Stimulated activated CD4-positive, alpha-beta T cell treated with anti-CD3 and anti-CD28 coated beads, Interleukin-12 subunit alpha, Interleukin-12 subunit beta, amount 100 ng/mL, for 4 hours (primary cell): ENCODE data around the gene SLC26A1.

Experiments
- DNase-seq: peaks from one replicate; pipeline ENCODE4 v3.0.0-alpha.2; 2020

The SLC26A1 gene

DNA sequence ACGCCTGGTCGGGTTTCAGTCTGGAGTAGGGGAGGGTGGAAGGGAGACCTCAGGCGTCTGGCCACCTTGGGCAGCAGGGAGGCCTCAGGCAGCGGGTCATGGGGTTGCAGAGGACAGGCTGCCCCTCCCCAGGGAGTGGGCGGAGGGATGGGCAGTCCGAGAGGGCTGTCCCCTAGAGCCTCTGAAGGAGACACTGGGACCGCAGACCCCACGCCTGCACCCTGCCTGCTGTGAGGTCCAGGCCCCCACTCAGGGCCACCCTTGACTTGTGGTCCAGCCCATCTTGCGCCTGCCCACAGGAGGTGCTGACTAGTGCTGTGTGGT lies 34.7 kb upstream of the SLC26A1 start:
- no peak for DNase-seq

DNA sequence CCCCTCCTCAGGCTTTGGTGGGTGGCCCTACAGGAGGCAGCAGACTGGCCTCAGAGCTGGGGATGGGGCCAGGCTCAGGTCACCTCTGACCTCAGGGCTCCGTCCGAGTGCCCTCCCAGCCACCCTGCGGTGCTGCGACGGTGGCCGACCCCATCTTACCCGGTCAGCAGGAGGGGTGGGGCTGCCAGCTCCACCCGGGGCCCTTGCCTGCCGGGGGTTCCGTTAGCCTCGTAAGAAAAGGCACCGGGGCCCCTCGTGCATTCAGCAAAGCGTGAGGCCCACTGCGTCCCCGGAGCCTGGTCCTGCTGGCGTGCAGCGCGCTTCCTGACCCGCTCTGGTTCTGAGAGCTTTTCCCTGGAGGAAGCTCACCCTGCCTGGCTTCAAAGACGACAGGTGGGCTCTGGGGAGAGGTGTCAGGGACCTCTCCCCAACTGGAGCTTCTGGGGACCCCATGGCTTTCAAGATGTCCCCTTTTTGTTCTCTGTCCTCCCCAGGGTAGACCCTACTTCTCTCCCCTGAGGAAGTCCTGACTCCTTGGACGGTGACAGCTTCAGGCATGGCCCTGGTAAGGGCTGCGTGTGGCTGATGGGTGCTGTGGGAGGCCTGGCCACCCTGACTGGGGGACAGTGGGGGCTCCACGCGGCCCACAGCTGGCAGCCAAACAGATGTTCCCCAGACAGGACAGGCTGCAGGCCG lies 34.2 kb upstream of the SLC26A1 start:
- DNase-seq: no peak

DNA sequence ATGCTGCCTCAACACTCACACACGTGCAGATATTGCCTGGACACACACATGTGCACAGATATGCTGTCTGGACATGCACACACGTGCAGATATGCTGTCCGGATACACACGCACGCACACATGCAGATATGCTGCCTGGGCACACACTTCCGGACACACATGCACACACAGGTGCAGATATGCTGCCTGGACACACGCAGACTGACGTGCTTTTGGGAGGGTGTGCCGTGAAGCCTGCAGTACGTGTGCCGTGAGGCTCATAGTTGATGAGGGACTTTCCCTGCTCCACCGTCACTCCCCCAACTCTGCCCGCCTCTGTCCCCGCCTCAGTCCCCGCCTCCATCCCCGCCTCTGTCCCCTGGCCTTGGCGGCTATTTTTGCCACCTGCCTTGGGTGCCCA lies 32.9 kb upstream of the SLC26A1 start:
- DNase-seq: peak; percentile 32

DNA sequence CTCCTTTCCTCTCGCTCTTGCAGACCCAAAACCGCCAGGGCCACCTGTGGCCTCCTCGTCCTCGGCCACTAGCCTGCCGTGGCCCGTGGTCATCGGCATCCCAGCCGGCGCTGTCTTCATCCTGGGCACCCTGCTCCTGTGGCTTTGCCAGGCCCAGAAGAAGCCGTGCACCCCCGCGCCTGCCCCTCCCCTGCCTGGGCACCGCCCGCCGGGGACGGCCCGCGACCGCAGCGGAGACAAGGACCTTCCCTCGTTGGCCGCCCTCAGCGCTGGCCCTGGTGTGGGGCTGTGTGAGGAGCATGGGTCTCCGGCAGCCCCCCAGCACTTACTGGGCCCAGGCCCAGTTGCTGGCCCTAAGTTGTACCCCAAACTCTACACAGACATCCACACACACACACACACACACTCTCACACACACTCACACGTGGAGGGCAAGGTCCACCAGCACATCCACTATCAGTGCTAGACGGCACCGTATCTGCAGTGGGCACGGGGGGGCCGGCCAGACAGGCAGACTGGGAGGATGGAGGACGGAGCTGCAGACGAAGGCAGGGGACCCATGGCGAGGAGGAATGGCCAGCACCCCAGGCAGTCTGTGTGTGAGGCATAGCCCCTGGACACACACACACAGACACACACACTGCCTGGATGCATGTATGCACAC lies 31.8 kb upstream of the SLC26A1 start:
- DNase-seq: no peak

DNA sequence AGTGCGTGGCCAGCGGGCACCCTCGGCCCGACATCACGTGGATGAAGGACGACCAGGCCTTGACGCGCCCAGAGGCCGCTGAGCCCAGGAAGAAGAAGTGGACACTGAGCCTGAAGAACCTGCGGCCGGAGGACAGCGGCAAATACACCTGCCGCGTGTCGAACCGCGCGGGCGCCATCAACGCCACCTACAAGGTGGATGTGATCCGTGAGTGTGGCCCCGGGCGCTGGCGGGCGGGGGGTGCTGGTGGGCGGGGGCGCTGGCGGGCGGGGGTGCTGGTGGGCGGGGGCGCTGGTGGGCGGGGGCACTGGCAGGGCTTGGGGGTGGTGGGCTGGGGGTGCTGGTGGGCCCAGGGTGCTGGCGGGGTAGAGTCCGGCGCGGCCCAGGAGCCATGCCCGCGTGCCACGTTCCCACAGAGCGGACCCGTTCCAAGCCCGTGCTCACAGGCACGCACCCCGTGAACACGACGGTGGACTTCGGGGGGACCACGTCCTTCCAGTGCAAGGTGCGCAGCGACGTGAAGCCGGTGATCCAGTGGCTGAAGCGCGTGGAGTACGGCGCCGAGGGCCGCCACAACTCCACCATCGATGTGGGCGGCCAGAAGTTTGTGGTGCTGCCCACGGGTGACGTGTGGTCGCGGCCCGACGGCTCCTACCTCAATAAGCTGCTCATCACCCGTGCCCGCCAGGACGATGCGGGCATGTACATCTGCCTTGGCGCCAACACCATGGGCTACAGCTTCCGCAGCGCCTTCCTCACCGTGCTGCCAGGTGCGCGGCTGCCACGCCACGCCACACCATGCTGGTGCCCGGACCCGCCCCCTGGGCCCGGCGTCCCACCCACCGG lies 30.9 kb upstream of the SLC26A1 start:
- DNase-seq: no peak

DNA sequence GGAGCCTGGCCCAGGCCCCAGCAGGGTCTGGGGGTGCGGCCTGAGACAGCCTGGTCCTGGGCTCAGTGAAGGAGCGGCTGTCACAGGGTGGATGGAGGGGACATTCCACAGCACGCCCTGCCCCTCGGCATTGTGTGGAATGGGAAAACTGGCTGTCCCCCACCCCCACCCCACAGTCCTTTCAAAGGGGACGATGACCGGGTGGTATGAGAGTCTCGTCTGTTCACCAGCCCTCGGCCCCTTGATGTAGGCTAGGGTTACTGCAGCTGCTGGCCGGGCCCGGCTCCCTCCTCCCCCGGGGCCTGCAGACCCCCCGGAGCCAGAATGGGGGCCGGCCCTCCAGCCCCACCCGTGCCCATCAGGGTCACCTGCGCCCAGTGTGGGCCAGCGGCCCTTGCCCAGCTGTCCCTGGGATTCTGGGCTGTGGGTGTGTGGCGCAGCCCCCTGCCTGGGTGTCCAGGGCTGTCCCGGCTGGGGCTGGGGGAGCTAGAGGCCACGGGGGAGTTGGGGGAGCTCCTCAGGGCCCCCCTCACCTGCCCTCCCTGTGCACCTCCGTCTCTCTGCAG lies 30.0 kb upstream of the SLC26A1 start:
- DNase-seq: no peak

DNA sequence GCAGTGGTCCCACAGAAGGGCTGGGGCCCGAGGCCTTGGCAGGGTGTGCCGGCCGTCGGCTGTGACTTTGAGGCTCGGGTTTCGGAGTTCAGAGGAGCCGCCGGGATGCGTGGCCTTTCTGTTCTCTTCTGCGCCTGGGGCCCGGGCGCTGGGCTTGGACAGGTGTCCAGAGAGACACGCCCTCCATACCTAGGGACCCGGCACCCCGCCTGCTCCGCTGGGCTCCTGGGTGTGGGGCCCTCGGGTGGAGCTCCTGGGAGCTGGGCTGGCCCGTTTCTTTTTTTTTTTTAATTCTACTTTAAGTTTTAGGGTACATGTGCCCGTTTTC lies 29.5 kb upstream of the SLC26A1 start:
- no peak for DNase-seq

DNA sequence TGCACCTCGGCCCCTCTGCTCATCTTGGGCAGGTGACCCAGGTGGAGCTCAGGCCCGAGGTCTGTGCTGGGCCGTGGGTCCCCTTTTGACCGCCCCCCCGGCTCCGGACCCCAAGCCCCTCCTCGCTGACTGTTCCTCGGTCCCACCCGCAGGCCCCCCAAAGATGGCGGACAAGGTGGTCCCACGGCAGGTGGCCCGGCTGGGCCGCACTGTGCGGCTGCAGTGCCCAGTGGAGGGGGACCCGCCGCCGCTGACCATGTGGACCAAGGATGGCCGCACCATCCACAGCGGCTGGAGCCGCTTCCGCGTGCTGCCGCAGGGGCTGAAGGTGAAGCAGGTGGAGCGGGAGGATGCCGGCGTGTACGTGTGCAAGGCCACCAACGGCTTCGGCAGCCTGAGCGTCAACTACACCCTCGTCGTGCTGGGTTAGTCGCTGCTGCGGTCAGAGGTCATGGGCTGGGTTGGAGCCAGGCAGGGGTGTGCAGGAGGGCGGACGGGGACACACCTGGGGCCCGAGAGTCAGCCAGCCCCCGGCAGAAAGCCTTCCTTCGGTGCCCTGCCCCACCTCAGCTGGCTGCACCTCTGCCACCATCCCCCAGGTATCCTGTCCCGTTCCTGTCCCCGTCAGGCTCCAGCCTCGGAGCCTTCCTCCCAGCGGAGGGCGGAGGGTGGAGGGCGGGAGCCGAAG lies 29.0 kb upstream of the SLC26A1 start:
- DNase-seq: no peak

DNA sequence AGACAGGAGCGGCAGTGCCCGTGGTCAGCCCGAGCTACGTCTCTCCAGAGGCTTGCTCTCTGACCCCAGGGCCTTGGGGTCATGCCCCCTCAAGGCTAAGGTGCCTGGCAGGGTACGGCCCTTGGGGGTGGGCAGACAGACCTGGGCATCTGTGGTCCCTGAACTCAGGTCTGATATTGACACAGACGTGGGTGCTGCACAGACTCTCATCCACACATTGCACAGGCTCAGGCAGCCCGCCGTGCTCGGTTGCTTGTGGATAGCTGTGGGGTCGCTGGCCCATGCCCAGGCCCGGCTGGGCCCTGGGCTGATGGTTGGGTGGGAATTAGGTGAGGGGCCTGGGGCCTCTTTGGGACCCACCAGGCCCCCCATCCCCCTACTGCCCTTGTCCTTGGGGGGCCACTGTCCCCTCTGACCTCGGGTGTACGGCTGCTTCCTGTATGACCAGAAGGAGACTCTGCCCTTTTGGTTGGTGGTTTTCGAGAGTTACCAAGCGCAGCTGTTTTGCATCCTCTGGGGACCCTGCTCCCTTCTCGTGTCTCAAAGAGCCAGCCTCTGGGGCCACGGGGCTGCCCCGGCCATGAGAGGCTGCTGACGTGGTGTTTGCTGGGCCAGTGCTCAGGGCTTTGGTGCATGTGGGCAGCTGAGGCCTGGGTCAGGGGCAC lies 28.3 kb upstream of the SLC26A1 start:
- no peak for DNase-seq

DNA sequence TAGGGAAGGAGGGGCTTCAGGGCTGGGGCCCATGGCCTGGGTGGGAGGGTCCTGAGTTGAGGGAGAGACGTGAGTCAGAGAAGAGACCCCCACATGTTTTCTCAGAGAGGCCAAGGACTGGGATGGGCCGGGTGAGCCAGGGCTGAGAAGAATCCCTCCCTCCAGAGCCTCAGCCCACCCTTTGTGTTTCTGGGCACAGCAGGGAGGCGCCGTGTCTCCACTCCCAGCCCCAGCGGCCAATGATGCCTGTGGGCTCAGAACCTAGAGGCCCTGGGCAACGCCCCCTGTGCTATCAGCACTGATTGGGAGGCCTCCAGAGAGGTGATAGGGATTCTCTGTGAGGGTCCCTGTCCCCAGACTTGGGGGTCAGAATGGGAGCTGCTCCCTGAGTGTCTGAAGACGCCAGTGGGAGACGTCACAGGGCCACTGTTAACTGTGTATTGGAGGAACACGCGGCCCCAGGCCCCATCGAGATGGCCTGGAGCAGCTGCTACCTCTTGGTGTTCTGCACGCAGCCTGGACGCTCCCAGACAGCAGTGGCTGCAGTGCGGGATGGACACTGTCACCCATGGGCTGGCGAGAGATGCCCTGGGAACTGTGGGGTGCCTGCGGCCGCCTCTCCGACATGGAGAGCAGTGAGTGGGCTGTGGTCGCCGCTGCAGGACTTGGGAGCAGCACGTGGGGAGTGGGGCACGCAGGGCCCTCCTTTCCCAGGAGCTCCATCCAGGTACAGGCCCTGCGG lies 26.7 kb upstream of the SLC26A1 start:
- no peak for DNase-seq

DNA sequence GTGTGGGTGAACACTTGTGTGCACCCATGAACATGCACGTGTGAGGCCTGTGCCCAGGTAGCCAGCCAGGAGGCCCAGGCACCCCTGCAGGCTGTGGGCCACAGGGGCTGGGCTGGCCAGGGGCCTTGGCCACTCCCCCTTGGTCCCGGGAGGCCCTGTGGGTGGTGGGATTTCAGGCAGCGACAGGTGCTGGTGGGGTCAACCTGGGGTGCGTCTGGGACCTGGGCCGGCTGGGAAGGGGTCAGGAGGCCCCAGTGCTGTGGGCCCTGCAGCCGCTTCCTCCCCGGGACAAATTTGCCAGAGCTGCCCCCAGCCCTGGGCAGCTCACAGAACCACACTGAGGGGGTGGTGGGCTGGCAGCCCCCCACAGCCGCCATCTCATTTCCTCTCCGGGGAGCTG lies 26.1 kb upstream of the SLC26A1 start:
- no peak for DNase-seq

DNA sequence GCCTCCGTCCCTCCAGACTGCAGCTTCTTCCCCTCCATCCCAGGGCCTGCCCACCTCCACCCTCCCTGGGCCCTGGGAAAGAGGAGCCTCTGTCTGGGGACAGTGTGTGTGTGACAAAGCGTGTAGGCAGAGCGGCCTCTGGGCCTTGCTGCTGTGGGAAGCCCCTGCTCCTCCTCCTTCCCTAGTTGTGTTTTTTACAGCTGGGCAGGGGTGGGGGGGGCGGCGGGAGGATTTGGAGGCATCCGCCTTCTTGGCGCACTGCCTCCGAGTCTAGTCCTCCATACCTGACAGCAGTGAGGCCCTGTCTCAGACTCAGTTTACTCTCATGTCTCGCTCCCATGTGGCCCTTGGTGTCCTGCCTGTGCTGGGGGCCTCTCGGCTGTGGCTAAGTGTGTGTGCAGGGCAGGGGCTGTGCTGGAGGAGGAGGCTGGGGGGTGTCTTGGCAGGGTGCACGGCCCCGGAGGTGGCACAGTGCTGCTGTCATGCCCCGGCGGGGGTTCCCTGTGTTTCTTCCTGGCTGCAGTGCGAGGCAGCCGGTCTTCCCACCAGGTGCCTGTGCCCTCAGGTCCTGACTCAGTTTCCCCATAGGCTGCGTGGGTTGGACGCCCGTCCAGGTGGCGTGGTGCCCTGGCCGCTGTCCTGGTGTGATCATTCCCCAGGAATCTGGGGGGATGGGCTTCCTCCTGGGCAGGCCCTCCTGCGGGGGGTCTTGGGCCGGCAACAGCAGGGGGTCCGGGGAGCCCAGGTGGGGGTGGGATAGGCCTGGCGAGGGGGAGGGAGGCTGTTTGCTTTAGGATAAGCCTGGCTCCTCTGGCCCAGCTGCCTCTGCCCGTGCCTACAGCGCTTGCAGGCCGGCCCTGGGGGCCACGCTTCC lies 25.2 kb upstream of the SLC26A1 start:
- DNase-seq: no peak

DNA sequence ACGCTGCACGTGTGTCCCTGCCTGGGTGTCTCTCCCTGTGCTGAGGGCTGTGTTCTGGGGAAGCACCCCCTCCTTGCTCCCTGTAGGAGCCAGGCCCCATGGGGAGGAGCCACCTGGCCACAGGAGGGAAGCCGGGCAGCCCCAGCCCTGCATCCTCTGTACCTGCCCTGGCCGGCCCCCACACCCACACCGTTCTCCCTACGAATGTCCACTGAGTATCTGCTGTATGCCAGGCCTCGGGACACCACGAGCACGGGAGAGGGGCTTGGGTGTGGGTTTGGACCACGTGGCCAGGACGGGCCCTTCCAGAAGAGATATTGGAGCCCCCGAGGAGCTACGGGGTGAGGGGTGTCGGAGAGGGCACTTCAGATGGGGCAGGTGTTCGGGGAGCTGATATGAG lies 24.5 kb upstream of the SLC26A1 start:
- DNase-seq: no peak

DNA sequence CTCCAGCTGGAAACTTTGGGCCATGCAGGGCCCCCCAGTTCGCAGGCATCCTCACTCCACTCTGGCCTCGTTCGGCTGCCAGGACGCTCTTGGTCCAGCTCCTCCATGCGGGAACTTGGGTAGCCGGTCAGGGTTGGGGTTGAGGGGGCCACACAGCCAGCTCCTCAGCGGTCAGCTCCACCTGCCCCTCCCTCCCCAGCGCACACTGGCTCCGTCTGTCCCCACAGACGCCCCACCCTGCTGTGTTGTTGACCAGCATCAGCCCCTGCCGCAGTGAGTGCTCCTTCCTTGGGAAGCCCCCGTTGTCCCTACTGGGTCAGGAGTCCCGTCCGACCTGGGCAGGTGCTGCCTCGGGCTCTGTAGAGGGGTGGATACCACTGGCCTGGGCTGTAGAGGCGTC lies 24.0 kb upstream of the SLC26A1 start:
- DNase-seq: no peak

DNA sequence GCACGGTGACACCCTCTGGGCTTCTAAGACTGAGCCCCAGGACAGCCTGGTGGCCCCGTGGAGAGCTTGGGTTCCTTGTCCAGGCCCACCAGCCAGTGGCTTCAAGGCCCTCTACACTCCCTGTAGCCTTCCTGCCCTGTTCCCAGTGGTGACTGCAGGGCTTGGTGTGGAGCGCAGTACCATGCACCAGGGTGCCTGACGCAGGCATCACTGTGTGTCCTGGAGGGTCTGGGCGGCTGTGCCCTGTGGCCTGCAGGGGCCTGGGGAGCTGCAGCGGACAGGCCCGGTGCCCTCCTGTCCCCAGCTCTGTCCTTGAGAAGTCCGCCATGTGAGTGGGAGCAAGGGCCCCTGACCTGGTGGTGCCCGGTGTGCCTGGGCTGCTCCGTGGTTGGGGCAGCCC lies 22.5 kb upstream of the SLC26A1 start:
- no peak for DNase-seq

DNA sequence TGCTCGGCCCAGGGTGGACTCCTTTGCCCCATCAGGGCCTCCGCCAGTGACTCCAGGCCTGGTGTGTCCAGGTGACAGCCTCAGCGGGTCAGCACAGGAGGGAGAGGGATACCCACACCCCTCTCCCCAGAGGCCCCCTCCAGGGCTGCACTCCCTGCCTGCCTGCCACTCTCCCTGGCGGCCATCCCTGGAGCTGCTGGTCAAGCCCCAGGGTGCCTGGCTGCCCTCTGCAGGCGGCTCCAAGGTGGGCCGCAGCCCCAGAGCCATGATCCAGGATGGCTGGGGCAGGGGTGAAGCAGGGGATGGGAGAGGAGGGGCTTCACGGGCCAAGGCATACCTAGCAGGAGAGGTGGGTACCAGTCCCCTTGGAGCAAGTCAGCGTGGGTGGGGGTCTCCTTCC lies 22.0 kb upstream of the SLC26A1 start:
- no peak for DNase-seq

DNA sequence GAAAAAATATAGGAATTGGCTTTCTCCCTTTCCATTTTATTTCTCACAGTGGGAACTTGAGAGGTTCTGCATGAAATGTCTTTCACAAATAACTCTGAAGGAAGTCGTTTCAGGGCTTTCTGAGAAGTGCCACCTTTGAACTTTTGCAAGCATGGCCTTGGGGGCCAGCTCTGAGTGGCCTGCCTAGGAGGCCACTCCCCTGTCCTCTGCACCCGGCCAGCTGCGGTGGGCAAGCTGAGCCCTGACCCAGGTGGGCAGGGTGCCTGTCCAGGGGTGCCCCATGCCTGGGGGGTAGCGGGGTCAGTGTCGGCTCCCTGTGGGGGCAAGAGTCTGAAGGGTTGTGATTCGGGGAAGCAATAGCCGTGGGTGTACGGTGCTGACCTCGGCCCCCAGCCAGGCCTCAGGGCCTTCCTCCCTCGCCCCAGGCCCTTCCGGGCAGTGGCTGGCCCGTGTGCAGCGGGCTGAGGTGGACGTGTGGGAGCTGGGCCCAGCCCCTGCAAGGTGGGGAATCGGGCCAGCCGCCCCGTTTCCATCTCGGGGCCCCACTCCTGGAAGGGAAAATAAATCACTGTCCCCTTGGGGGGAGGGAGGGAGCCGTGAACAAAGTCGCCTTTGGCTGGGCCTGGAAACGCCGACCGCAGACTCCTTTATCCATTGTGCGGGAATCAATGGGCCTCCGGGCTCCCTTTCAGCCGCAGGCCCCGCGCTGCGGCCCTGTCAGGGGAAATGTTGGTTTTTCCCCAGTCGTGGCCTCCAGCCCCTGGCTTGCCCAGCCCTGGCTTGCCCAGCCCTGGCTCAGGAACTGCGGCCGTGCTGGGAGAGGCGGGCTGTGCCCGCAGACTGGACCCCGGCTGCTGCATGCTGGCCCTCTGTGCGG lies 21.3 kb upstream of the SLC26A1 start:
- no peak for DNase-seq

DNA sequence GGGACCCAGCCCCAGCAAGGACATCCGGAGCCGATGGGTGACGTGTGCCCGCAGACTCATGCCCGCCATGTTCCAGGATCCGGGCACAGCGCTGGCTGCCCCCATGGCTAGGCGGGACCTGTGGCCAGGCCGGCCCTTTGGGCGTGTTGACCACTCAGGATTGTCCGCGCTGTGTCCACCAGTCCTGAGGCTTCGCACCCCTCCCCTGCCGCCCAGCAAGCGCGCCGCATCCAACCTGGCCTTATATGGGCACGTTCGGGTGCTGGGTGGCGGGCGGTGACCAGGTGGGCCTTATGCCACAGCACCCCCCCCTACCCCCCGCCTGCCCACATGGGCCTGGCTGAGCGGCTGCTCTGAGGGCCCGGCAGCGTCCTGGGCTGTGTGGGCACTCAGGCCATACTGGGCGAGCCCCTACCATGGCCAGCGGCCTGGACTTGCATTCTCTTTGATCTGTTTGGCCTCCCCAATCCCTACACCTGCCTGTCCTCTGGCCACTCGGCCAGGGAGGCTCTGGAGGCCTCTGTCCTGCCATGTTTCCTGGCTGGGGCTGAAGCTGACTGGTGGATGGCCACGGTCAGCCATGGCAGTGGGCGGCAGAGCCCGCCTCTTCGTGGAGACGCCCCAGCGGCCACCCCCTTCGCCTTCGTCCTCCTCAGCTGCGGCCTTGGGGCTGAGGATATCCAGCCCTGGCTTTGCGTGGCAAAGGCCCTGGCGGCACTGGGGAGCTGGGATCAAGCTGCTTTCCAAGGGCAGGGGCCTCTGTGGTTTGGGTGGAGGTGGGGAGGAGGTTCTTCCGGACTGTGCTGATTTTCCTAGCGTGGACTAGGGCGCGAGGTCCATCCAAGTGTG lies 20.2 kb upstream of the SLC26A1 start:
- no peak for DNase-seq
